Measurements from ENCODE around the gene SLC35E4.
A peak's percentile ranks its signal among the peaks of the same experiment; 100 is the strongest.
"Not testable (repeated sequence)": the region's sequence is repeated elsewhere in the genome, so short reads cannot be mapped to it uniquely, and the experiment has no call there.

The SLC35E4 gene

DNA sequence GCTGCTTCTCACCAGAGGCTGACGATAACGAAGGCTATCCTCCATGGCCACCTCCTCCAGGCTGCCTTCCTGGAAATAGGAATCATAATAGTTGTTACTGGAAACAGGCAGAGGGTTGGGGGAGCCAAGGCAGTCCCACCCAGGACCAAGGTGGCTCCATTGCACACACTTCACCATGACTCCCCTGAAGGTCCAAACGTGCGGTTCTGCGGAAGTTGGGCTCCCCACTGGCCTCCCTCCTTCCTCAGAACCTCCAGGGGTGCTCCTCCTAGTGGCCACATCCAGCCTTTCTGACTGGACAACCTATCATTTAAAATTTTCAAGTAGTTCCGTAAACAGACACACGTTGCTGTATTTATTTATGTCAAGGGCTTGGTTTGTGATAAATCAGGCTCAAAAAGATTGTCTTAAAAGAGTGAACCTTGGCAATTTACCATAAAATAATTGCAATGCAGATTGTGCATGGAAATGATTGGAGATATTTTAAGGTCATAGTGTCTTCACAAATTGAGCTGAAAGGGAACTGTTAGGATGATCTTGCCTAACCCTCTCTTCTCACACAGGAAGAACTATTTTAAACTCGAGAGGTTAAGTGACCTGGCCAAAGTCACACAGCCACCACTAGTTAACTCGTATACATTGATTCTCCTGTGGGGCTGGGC lies 30.0 kb upstream of the SLC35E4 start:
- no peaks in the 10 kb centered on the region for H3K9me3 Mint-ChIP-seq
- no peaks in the 10 kb centered on the region for H3K36me3 Mint-ChIP-seq
- H3K4me3 Mint-ChIP-seq: peak overlapping the region; percentile 10
- H3K4me1 Mint-ChIP-seq: peaks cover 47% of the 10 kb centered on the region
- no peak overlapping the region for H3K27ac Mint-ChIP-seq
- H3K27me3 Mint-ChIP-seq: peaks cover 38% of the 10 kb centered on the region
- CTCF ChIA-PET: interaction anchor here (0.7 to 3.3 kb wide), 11 partner anchors 8 to 350 kb away, joined by 3 to 13 read pairs (median 5); partner anchors contain the start of gene PES1
- peak; percentile 66 for DNase-seq

DNA sequence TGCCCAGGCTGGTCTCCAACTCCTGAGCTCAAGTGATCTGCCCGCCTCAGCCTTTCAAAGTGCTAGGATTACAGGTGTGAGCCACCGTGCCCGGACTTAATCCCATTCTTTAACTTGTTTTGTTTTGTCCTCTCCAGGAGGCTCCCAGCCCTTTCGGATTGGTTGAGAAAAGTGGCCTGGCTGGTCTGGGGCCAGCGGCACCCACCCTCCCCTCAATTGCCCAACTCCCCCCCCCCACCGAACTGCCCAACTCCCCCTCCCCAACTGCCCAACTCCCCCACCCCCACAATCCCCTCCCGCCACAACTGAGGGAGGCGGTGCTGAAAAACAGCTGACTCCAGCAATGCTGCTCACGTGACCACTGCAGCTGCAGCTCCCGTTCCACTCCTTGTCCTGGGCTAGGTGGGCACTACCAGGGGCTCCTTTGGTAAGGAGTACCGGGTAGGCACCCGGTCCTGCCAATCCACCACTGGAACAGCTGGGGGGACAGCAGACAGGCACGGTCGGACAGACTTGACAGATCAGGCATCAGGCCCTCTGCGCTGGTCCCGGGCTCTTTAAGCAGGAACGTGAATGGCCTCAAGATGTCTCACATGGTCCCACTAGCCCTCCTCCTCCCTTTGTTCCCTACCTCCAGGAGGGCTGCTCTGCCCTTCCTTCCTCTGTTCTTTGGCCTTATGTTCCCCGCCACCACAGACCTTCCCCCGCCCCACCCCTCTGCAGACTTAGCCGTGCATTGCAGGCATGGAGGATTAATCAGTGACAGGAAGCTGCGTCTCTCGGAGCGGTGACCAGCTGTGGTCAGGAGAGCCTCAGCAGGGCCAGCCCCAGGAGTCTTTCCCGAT lies 28.9 kb upstream of the SLC35E4 start, which contains the start of gene TCN2:
TSS of gene TCN2 (plus strand) at position 720 of the 845 bp plus-strand sequence. CDS start 158 bp downstream, outside the sequence.
- peak; percentile 61 for DNase-seq
- Mint-ChIP-seq H3K27me3 (peaks cover 40% of the 10 kb centered on the region), H3K4me1 (peaks cover 47% of the 10 kb centered on the region), H3K9me3 (no peaks in the 10 kb centered on the region), H3K36me3 (no peaks in the 10 kb centered on the region), H3K4me3 (peak within 1 kb of the TSS; percentile 65), H3K27ac (no peak within 1 kb of the TSS)
- CTCF ChIA-PET: interaction anchor here (0.7 to 3.3 kb wide), 12 partner anchors 8 to 352 kb away, joined by 3 to 13 read pairs (median 4); partner anchors contain the start of genes MTFP1 and PES1

DNA sequence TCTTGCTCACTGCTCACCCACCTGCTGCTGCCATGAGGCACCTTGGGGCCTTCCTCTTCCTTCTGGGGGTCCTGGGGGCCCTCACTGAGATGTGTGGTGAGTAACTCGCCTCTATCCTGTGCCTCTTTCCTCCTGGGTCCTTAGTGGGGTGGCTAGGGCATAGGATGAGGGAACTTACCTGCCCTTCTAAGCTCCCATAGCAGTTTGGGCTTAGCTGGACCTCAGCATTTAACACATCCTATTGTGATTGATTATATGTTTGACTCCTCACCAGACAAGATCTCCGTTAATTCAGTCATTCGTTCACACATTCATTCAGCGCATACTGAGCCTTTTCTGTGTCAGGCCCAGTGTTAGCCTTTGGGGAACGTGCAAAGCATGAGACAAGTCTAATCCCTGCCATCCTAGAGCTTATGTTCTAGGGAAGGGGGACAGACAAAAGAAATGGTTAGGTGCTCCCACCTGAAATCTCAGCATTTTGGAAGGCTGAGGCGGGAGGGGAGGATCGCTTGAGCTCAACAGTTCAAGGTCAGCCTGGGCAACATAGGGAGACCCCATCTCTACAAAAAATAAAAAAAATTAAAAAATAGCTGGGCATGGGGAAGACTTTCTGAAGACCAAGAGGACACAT lies 28.2 kb upstream of the SLC35E4 start:
- CTCF ChIA-PET: interaction anchor here (0.9 to 3.3 kb wide), 7 partner anchors 15 to 218 kb away, joined by 3 to 13 read pairs (median 5); partner anchors contain the start of genes MTFP1, PES1 and SLC35E4
- Mint-ChIP-seq H3K9me3 (no peaks in the 10 kb centered on the region), H3K4me1 (peaks cover 47% of the 10 kb centered on the region), H3K27me3 (peaks cover 43% of the 10 kb centered on the region), H3K27ac (no peak overlapping the region), H3K36me3 (no peaks in the 10 kb centered on the region), H3K4me3 (peak overlapping the region; percentile 65)
- DNase-seq: no peak

DNA sequence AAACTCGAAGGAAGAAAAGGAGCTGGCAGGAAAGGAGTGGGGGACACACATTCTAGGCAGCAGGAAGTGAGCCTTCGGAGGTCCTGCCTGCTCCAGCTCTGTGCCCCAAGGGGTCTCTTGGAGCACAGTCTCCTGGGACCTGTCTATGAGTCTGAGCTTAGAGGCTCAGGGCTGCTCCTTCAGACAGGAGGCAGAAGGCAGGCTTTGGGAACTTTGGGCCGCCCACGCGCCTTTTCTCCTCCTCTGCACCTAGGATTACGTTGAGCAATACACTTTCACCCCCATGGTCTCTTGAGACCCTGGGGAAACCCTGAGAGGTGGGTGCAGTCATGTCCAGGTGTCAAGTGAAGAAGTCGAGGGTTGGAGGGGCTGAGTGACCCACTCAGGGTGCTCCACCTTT lies 27.6 kb upstream of the SLC35E4 start:
- H3K4me3 Mint-ChIP-seq: no peak overlapping the region
- no peaks in the 10 kb centered on the region for H3K36me3 Mint-ChIP-seq
- peaks cover 43% of the 10 kb centered on the region for H3K27me3 Mint-ChIP-seq
- H3K4me1 Mint-ChIP-seq: peaks cover 47% of the 10 kb centered on the region
- DNase-seq: no peak
- no peak overlapping the region for H3K27ac Mint-ChIP-seq
- no peaks in the 10 kb centered on the region for H3K9me3 Mint-ChIP-seq
- CTCF ChIA-PET: interaction anchor here (0.6 to 3.3 kb wide), 7 partner anchors 11 to 218 kb away, joined by 3 to 13 read pairs (median 3); partner anchors contain the start of genes PES1 and SLC35E4

DNA sequence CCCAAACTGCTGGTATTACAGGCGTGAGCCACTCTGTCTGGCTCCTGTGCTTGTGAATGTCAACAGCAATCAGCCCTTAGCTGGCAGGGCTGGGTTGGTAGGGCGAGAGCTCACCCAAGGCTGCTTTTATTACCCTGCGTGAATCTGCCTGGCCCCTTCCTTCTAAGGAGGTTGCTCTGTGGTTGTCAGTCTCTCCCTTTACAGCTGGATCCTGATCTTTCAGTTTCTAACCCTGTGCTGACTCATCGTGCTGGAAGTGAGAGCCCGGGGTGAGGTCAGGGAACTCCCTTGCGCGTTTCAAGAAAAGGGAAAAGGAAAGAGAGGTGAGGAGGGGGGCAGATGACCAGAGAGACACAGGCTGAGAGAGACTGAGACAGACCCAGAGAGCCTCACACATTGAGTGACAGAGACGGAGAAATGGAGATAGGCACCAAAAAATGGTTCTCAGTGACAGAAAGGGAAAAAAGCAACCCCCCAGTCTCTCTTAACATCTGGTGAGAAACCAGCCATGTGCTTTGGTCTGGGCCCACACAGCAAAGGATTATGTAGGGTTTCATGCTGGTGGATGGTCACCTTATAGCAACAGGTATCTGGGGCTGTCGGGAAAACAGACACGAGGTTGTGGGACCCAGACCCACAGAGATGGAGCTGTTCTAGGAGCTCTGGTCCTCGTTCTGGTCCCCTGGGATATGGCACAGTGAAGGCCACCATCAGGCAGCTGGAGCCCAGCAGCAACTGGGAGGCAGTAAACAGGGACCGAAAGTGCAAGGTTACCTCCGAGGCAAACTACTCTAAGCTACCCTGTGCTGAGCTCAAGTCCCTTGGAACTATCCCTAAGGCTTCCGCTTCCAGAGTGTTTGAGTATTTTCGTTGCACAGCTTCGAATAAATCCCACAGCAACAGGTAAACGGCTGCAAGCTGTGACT lies 26.1 kb upstream of the SLC35E4 start:
- no peaks in the 10 kb centered on the region for H3K9me3 Mint-ChIP-seq
- CTCF ChIA-PET: interaction anchor here (0.8 to 1.3 kb wide), 3 partner anchors 25 to 145 kb away, joined by 3 to 5 read pairs (median 4); no protein-coding TSS in a partner anchor
- peak; percentile 52 for DNase-seq
- H3K4me1 Mint-ChIP-seq: peaks cover 47% of the 10 kb centered on the region
- peak overlapping the region; percentile 1 for H3K27ac Mint-ChIP-seq
- H3K36me3 Mint-ChIP-seq: no peaks in the 10 kb centered on the region
- H3K4me3 Mint-ChIP-seq: no peak overlapping the region
- H3K27me3 Mint-ChIP-seq: peaks cover 39% of the 10 kb centered on the region

DNA sequence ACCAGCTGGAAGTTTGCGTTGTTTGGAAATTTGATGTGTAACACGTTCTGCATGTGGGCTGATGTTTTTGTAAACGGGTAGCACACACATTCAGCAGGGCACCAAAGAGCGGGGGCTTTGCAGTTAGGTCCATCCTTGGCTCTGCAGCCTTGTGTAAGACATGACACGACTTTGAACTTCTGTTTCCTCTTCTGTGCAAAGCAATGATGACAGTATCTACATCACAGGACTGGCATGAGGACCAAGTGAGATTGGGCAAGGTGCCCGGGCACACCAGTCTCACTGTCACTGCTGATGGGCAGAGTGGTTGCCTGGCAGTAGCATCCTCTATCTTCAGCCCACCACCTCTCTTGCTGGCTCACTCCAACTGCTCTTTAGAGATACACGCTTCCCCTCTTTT lies 25.3 kb upstream of the SLC35E4 start:
- DNase-seq: no peak
- Mint-ChIP-seq H3K27ac (no peak overlapping the region), H3K9me3 (no peaks in the 10 kb centered on the region), H3K27me3 (peaks cover 34% of the 10 kb centered on the region), H3K36me3 (no peaks in the 10 kb centered on the region), H3K4me1 (peaks cover 47% of the 10 kb centered on the region), H3K4me3 (no peak overlapping the region)
- CTCF ChIA-PET: interaction anchor here (0.8 to 1.3 kb wide), 2 partner anchors 39 to 145 kb away, joined by 4 to 5 read pairs; no protein-coding TSS in a partner anchor

DNA sequence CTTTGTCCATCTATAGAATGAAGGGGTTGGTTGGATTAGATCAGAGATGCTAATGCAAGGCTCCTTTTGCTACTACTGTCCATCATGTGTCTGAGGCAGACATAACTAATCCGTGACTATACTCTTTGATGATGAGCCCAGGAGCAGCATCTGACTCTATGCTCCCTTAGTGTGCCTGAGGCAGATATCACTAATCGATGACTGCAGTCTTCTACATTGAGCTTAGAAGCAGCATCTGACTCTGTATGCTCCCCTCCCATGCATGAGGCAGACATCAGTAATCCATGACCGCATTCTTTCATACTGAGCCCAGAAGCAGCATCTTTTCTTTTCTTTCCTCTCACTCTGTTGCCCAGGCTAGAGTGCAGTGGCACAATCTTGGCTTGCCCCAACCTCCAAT lies 24.4 kb upstream of the SLC35E4 start:
- no peak for DNase-seq
- Mint-ChIP-seq H3K36me3 (no peaks in the 10 kb centered on the region), H3K9me3 (no peaks in the 10 kb centered on the region), H3K4me3 (no peak overlapping the region), H3K4me1 (peaks cover 39% of the 10 kb centered on the region), H3K27ac (no peak overlapping the region), H3K27me3 (peaks cover 28% of the 10 kb centered on the region)
- CTCF ChIA-PET: interaction anchor here (1.2 kb wide), 1 partner anchor 9 kb away, joined by 3 read pairs; no protein-coding TSS in a partner anchor

DNA sequence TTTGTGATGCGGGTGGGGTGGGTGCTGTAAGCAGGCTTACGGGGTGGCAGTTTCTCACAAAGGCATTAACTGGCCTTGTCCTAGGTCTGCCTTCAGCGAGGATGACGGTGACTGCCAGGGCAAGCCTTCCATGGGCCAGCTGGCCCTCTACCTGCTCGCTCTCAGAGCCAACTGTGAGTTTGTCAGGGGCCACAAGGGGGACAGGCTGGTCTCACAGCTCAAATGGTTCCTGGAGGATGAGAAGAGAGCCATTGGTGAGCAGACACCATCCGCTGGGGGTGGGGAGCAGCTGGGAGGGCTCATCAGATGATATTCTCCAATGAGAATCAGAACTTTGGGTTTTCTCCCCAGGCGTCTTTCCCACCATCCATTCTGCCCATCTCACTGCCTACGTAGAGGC lies 22.8 kb upstream of the SLC35E4 start:
- Mint-ChIP-seq H3K4me1 (peaks cover 23% of the 10 kb centered on the region), H3K9me3 (no peaks in the 10 kb centered on the region), H3K27ac (no peak overlapping the region), H3K4me3 (no peak overlapping the region), H3K27me3 (peaks cover 13% of the 10 kb centered on the region), H3K36me3 (no peaks in the 10 kb centered on the region)
- CTCF ChIA-PET: interaction anchor here (0.9 to 1.2 kb wide), 2 partner anchors 22 to 142 kb away, joined by 3 read pairs; no protein-coding TSS in a partner anchor
- no peak for DNase-seq

DNA sequence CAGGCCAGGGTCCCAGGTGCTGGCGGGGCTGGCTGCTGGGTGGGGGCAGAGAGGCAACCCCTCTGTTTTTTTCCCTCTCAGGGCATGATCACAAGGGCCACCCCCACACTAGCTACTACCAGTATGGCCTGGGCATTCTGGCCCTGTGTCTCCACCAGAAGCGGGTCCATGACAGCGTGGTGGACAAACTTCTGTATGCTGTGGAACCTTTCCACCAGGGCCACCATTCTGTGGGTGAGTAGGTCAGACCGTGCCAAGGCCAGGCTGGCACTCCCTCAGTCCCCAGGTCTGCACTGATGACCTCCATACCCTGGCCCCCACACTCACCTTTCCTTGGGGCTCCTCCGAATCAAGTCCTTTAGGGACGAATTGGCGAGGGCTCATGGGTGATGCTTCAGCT lies 21.3 kb upstream of the SLC35E4 start:
- no peak overlapping the region for H3K27ac Mint-ChIP-seq
- no peak overlapping the region for H3K4me3 Mint-ChIP-seq
- no peaks in the 10 kb centered on the region for H3K36me3 Mint-ChIP-seq
- H3K9me3 Mint-ChIP-seq: no peaks in the 10 kb centered on the region
- H3K27me3 Mint-ChIP-seq: peaks cover 8% of the 10 kb centered on the region
- H3K4me1 Mint-ChIP-seq: peaks cover 9% of the 10 kb centered on the region
- CTCF ChIA-PET: interaction anchor here (1.0 kb wide), 1 partner anchor 8 kb away, joined by 4 read pairs; no protein-coding TSS in a partner anchor
- DNase-seq: no peak

DNA sequence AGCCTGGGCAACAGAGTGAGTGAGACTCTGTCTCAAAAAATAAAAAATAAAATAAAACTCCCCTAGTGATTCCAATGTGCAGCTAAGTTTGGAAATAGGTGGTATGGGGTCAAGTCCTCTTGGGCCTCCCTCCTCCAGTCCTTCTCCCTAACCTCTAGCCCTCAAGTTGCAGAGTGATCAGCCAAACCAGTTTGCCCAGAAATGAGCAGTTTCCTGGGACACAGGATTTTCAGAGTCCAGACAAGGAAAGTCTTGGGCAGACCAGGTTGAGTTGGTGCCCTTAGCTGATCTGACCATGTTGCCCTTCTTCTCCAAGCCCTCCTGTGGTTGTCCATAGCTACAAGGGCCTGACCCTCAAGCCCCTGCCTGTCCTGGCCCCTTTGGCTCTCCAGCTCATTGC lies 20.7 kb upstream of the SLC35E4 start:
- H3K9me3 Mint-ChIP-seq: no peaks in the 10 kb centered on the region
- H3K4me3 Mint-ChIP-seq: no peak overlapping the region
- CTCF ChIA-PET: interaction anchor here (1.0 kb wide), 1 partner anchor 9 kb away, joined by 4 read pairs; no protein-coding TSS in a partner anchor
- H3K27ac Mint-ChIP-seq: no peak overlapping the region
- no peak for DNase-seq
- no peaks in the 10 kb centered on the region for H3K36me3 Mint-ChIP-seq
- H3K27me3 Mint-ChIP-seq: peaks cover 5% of the 10 kb centered on the region
- peaks cover 3% of the 10 kb centered on the region for H3K4me1 Mint-ChIP-seq

DNA sequence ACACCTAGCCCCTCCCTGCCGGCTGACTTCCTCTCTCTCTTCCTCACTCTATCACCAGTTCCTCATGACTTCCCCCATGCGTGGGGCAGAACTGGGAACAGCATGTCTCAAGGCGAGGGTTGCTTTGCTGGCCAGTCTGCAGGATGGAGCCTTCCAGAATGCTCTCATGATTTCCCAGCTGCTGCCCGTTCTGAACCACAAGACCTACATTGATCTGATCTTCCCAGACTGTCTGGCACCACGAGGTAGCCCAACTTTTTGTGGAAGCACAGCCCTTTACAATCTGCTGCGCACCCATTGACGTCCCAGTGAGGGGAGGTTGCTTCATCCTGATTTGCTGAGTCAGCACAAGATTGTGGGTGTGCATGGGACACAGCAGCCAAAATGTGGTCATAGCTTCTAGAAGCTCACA lies 20.0 kb upstream of the SLC35E4 start:
- CTCF ChIA-PET: no interaction called here
- peaks cover 5% of the 10 kb centered on the region for H3K27me3 Mint-ChIP-seq

DNA sequence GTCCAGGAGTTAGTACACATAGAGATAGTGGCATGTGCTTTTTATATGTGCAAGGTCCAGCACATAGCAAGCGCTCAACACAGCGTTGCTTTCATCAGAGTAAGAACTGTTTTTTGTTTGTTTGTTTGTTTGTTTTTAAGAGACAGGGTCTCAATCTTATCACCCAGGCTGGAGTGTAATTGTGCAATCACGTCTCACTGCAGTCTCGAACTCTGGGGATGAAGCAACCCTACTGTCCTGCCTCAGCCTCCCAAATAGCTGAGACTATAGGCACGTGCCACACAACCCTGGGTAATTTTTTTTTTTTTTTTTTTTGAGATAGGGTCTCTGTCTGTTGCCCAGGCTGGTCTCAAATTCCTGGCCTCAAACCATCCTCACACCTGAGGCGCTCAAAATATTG lies 17.8 kb upstream of the SLC35E4 start:
- no peaks in the 10 kb centered on the region for H3K36me3 Mint-ChIP-seq
- H3K4me3 Mint-ChIP-seq: no peak overlapping the region
- no peak for DNase-seq
- H3K27ac Mint-ChIP-seq: no peak overlapping the region
- CTCF ChIA-PET: interaction anchor here (3.2 kb wide), 1 partner anchor 16 kb away, joined by 15 read pairs; no protein-coding TSS in a partner anchor
- no peaks in the 10 kb centered on the region for H3K27me3 Mint-ChIP-seq
- no peaks in the 10 kb centered on the region for H3K9me3 Mint-ChIP-seq
- H3K4me1 Mint-ChIP-seq: no peaks in the 10 kb centered on the region

More for the DNA sequence above, 20.0 kb upstream of the SLC35E4 start:
- Mint-ChIP-seq H3K36me3 (no peaks in the 10 kb centered on the region), H3K4me3 (no peak overlapping the region), H3K27ac (no peak overlapping the region), H3K4me1 (no peaks in the 10 kb centered on the region), H3K9me3 (no peaks in the 10 kb centered on the region)
- DNase-seq: no peak

DNA sequence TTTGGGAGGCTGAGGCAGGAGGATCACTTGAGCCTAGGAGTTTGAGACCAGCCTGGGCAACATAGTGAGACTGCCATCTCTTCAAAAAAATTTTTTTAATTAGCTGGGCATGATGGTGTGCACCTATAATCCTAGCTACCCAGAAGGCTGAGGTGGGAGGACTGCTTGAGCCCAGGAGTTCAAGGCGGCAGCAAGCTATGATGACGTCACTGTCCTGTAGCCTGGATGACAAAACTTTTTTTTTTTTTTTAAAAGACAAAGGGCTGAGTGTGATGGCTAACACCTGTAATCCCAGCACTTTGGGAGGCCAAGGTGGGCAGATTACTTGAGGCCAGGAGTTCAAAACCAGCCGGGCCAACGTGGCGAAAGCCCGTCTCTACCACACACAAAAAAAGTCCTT lies 15.7 kb upstream of the SLC35E4 start:
- H3K4me1 Mint-ChIP-seq, DNase-seq, H3K9me3 Mint-ChIP-seq, H3K36me3 Mint-ChIP-seq, H3K27ac Mint-ChIP-seq, H3K4me3 Mint-ChIP-seq, H3K27me3 Mint-ChIP-seq: not testable (repeated sequence)
- CTCF ChIA-PET: interaction anchor here (0.7 to 3.2 kb wide), 3 partner anchors 9 to 14 kb away, joined by 3 to 15 read pairs (median 3); no protein-coding TSS in a partner anchor

All from activated naive CD4-positive, alpha-beta T cell treated with anti-CD3 and anti-CD28 coated beads, Interleukin-2, amount 10 ng/mL, durations not matched to agents 7 days and 5 days (primary cell).